Naive B cell (primary cell): ENCODE measurements around the gene METAP2. TPM values are rescaled to one million over a fixed set of nuclear protein-coding genes. Genes with fewer than 3 reads are reported as not detected.

Experiments used
- ATAC-seq, 2 donors: fragments of 150-1000 bp; cut with Tn5 transposase; 2 replicates each; pipeline ENCODE4 v1.10.0; 2021; ENCODE audit warnings: low read depth in 2 of 2, mild to moderate bottlenecking in 2 of 2, moderate library complexity in 2 of 2
- DNase-seq: peaks from one replicate; pipeline ENCODE4 v3.0.0; 2022
- H3K27ac Mint-ChIP-seq, 6 donors: one replicate each; pipeline ENCODE4 v1.8.0; 2020 to 2022; ENCODE audit warnings: mild to moderate bottlenecking in 6 of 6, mixed read lengths in 6 of 6, moderate library complexity in 5 of 6, inconsistent platforms in 2 of 6
- H3K27me3 Mint-ChIP-seq, 3 donors: one replicate each; pipeline ENCODE4 v1.8.0; 2021 to 2022; ENCODE audit warnings: mixed read lengths in 3 of 3, mild to moderate bottlenecking in 1 of 3
- H3K36me3 Mint-ChIP-seq, 2 donors: one replicate each; pipeline ENCODE4 v1.8.0; 2020 to 2022; ENCODE audit warnings: mixed read lengths in 2 of 2, inconsistent platforms in 1 of 2, mild to moderate bottlenecking in 1 of 2
- H3K4me1 Mint-ChIP-seq, 3 donors: one replicate each; pipeline ENCODE4 v1.8.0; 2020 to 2022; ENCODE audit warnings: mixed read lengths in 3 of 3, inconsistent platforms in 1 of 3, mild to moderate bottlenecking in 1 of 3, moderate library complexity in 1 of 3
- H3K4me3 Mint-ChIP-seq, 8 donors: one replicate each; pipeline ENCODE4 v1.8.0; 2020 to 2022; ENCODE audit warnings: mild to moderate bottlenecking in 8 of 8, mixed read lengths in 8 of 8, moderate library complexity in 8 of 8, inconsistent platforms in 2 of 8
- H3K9me3 Mint-ChIP-seq, 7 donors: one replicate each; pipeline ENCODE4 v1.8.0; 2020 to 2022; ENCODE audit warnings: mixed read lengths in 7 of 7, mild to moderate bottlenecking in 5 of 7, inconsistent platforms in 2 of 7, moderate library complexity in 1 of 7
- polyA plus RNA-seq, 6 donors: library from polyadenylated mRNA; unstranded; fragments of 300-500 nt; fragmentation: Illumina TruSeq; gene quantifications; one replicate each; pipeline ENCODE4 v1.2.3, GENCODE V29; 2021; ENCODE audit warnings: low read depth in 6 of 6

METAP2 gene
- polyA plus RNA-seq, 6 donors from 2014 or later = 32.4 to 51.9 (median 36.8) TPM

DNA sequence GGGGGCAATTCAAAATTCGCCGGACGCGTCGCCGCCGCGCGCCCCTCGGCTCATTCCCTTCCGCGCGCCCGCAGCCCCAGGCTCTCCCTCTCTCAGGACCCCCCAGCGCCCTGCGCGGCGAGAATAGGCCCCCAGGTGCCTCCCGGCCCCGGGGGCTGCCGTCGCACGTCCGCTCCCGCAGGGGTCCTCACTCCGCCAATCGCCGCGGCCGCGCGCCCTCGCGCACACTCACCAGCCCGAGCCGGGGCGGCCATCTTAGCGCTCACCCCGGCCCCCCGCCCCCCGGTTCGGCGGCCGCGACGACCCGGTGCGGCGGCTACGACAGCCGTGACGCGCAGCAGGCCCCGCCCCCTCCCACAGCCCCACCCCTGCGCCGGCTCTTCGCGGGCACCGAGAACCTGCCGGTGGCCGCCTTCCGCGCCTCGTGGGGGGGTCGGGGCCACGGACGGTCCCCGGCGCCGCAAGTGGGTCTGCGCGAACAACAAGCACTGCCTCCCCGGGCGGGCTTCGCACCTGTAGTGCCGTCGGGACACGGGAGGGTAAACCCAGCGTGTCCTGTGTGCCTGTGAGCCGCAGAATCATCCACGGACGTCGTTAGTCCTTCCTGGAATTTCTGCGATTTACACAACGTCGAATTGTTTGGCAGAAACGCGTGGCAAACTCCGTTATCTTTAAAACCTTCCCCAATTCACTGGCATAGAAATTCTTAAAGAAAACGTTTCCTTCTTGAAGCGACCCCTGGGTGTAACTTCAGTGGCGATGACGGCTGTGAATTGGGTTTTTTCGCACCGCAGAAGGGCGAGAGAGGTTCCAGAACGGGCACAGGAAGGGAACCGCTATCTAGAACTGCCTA, 74.8 kb downstream of the METAP2 start:
- H3K27me3 Mint-ChIP-seq = peaks cover 0 to 7% (median 0%) of the 10 kb centered on the region in 3 donors
- DNase-seq (peak; percentile 71), ATAC-seq (peak; percentile 82 to 86)
- peaks cover 16 to 35% (median 20%) of the 10 kb centered on the region in 3 donors for H3K4me1 Mint-ChIP-seq
- peak overlapping the region; percentile 87 to 95 (median 93) for H3K4me3 Mint-ChIP-seq
- H3K36me3 Mint-ChIP-seq = no peaks in the 10 kb centered on the region
- peaks cover 0 to 6% (median 0%) of the 10 kb centered on the region in 7 donors for H3K9me3 Mint-ChIP-seq
- peak overlapping the region; percentile 54 to 95 (median 88) for H3K27ac Mint-ChIP-seq

DNA sequence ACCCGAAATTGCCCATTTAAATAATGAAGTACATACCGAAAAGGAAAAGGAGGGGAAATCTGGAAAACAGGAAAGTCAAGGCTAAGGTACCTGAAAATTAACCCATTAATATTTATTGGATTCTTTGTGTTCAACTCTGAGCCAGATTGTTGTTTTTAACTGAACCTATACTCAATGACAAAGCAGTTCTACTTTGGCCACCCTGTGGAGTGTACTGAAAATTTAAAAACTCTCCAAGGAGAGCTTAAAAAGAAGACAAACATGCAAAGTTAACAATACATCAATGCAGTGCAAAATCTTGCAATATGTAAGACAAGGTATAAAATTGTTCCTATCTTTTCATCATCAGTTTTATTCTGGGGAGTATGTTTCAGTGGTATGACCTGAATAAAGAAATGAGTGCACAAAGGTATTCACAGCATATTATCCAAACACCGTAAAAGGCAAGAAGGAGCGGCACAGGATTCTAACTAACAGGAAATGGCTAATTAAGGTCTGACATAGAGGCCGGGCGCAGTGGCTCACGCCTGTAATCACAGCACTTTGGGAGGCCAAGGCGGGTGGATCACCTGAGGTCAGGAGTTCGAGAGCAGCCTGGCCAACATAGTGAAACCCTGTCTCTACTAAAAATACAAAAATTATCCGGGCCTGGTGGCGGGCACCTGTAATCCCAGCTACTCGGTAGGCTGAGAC, 75.6 kb downstream of the METAP2 start:
- H3K9me3 Mint-ChIP-seq = peaks cover 0 to 6% (median 0%) of the 10 kb centered on the region in 7 donors

DNA sequence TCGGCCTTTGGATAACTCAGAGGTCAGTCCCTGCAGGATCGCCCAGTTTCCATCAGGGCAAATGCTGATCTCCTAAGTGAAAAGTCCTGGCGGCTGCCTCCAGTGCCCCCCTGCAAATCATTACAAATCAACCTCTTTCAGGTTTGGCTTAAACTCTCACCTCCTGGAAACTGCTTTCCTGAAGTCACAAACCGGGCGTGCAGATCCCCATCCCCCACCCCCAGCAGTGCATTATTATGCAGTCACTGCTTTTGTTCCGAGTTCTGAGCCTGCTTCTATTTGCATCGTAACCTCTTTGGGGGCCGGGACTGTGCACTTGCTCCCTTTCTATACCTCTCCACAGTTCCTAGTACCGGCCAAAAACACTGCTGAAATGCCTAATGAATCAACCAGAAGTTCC, 77.4 kb downstream of the METAP2 start, which contains the start of gene USP44:
Gene USP44 (minus strand): TSS at position 172 of the 400 bp plus-strand sequence. CDS start 17,220 bp downstream, outside the sequence.
- H3K27me3 Mint-ChIP-seq = peaks cover 0 to 7% (median 2%) of the 10 kb centered on the region in 3 donors
- peaks cover 0 to 6% (median 0%) of the 10 kb centered on the region in 7 donors for H3K9me3 Mint-ChIP-seq
- no peaks in the 10 kb centered on the region for H3K36me3 Mint-ChIP-seq
- H3K4me3 Mint-ChIP-seq = peak within 1 kb of the TSS in 4 of 8 donors; percentile 18 to 72 (median 40)
- peaks cover 15 to 35% (median 16%) of the 10 kb centered on the region in 3 donors for H3K4me1 Mint-ChIP-seq
- no peak for DNase-seq
- no peak for ATAC-seq
- H3K27ac Mint-ChIP-seq = peak within 1 kb of the TSS in 4 of 6 donors; percentile 30 to 47 (median 36)

More for the DNA sequence above, 75.6 kb downstream of the METAP2 start:
- Mint-ChIP-seq H3K36me3 (no peaks in the 10 kb centered on the region), H3K27me3 (peaks cover 0 to 7% (median 0%) of the 10 kb centered on the region in 3 donors), H3K4me3 (peak overlapping the region; percentile 83 to 95 (median 92)), H3K4me1 (peaks cover 16 to 35% (median 20%) of the 10 kb centered on the region in 3 donors), H3K27ac (peak overlapping the region; percentile 54 to 93 (median 87))
- no peak for ATAC-seq
- DNase-seq = no peak

DNA sequence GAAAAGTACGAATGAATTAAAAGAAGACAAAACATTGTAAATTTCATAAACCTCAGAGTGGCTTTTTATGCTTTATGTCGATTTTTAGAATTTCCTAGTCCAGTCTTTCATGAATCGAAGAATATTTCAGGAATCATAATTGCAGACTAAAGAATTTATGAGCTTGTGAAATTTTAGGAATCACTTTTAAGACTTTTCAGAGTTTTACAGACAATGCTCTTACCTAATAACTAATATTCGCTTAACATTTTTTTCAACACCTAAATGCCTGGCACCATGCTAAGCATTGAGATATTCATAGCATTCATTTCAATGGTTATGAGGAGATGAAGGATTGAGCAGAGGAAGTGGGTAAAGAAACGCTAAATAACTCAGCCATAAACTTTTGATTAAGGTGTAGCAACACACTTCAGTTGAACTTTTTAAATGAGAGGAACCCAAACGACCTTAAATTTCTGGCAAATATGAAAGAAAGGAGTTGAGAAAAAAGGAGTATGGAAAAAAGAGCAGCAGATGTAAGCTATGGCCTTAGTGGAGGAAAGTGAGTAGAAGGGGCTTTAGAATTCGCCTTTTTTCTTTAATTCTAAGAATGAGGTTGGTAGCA, 78.1 kb downstream of the METAP2 start:
- Mint-ChIP-seq H3K27ac (peak overlapping the region in 2 of 6 donors; percentile 30 to 34), H3K9me3 (peaks cover 0 to 6% (median 0%) of the 10 kb centered on the region in 7 donors), H3K4me1 (peaks cover 14 to 29% (median 15%) of the 10 kb centered on the region in 3 donors), H3K4me3 (peak overlapping the region in 1 of 8 donors; percentile 44), H3K27me3 (peaks cover 0 to 7% (median 4%) of the 10 kb centered on the region in 3 donors), H3K36me3 (no peaks in the 10 kb centered on the region)
- DNase-seq = no peak
- ATAC-seq = no peak

DNA sequence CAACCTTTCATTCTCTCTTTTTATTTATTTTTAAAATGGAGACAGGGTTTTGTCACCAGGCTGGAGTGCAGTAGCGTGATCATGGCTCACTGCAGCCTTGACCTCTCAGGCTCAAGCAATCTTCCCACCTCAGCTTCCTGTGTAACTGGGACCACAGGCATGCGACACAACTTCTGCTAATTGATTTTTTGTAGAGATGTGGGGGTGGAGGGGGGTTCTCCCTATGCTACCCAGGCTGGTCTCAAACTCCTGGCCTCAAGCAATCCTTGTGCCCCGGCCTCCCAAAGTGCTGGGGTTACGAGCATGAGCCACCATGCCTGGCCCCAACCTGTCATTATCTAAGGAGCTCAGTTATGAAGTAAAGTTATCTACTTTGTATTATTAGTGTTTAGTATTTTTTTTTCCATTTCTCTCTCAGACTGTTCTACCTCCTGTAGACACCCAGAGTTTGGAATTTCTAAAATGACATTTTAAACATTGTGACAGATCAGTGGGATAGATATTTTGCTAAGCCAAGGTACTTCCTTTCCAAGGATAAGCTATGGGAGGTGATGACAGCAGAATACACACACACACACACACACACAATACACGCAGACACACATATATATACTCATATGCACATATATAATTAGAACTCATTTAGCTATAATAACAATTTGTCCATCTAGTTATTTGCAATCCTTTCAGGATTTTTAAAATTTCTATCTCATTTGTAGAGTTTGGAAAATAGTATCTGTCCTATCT, 79.4 kb downstream of the METAP2 start:
- H3K36me3 Mint-ChIP-seq = no peaks in the 10 kb centered on the region
- DNase-seq = no peak
- H3K4me3 Mint-ChIP-seq = peak overlapping the region in 1 of 8 donors; percentile 70
- no peak overlapping the region for H3K27ac Mint-ChIP-seq
- ATAC-seq = no peak
- peaks cover 5 to 23% (median 8%) of the 10 kb centered on the region in 3 donors for H3K4me1 Mint-ChIP-seq
- peaks cover 0 to 6% (median 0%) of the 10 kb centered on the region in 7 donors for H3K9me3 Mint-ChIP-seq
- peaks cover 0 to 4% (median 2%) of the 10 kb centered on the region in 3 donors for H3K27me3 Mint-ChIP-seq

DNA sequence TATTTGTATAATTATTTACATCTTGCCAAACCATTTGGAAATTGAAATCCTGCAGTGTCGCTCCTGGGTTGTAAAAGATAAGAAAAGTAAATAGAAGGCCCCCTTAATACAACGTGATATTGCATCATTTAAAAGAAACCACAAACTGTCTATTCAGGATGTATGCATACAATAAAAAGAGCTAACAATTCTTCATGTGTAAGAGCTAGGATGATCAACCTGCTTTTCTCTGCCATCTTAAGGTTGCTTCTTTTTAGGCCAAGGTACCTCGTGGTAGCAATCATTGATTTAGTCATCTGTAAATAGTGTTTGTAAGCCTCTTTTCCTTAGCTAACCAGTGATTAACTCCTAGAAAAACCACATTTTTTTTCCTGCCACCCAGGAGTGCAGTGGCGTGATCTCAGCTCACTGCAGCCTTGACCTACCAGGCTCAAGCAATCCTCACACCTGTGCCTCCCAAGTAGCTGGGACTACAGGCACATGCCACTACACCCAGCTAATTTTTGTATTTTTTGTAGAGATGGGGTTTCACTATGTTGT, 80.7 kb downstream of the METAP2 start:
- no peak for ATAC-seq

DNA sequence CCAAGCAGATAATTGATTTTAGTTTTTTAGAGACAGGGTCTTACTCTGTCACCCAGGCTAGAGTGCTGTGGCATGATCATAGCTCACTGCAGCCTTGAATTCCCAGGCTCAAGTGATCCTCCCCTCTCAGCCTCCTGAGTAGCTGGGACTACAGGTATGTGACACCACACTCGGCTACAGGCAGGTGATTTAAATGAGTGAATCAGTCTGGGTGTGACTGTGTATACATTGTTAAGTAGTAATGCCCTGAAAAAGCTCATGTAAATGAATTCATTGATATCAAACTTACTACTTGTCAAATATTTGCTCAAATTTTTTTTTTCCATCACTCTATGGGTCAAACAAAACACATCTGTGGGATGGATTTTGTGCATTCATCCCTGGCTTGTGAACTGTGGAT, 83.7 kb downstream of the METAP2 start:
- peaks cover 0 to 10% of the 10 kb centered on the region in 2 donors for H3K36me3 Mint-ChIP-seq
- no peak overlapping the region for H3K4me3 Mint-ChIP-seq
- ATAC-seq = no peak
- H3K27ac Mint-ChIP-seq = no peak overlapping the region
- H3K4me1 Mint-ChIP-seq = peaks cover 0 to 4% (median 0%) of the 10 kb centered on the region in 3 donors
- peaks cover 10 to 23% (median 20%) of the 10 kb centered on the region in 3 donors for H3K27me3 Mint-ChIP-seq
- no peak for DNase-seq
- no peaks in the 10 kb centered on the region for H3K9me3 Mint-ChIP-seq

More for the DNA sequence above, 80.7 kb downstream of the METAP2 start:
- H3K4me1 Mint-ChIP-seq = peaks cover 0 to 15% (median 8%) of the 10 kb centered on the region in 3 donors
- H3K36me3 Mint-ChIP-seq = peaks cover 0 to 4% of the 10 kb centered on the region in 2 donors
- H3K4me3 Mint-ChIP-seq = no peak overlapping the region
- DNase-seq = no peak
- peaks cover 6 to 9% (median 6%) of the 10 kb centered on the region in 3 donors for H3K27me3 Mint-ChIP-seq
- H3K9me3 Mint-ChIP-seq = peaks cover 0 to 1% (median 0%) of the 10 kb centered on the region in 7 donors
- H3K27ac Mint-ChIP-seq = peak overlapping the region in 1 of 6 donors; percentile 32

Other genes starting within 250 kb of the METAP2 start
- 10 to 100 TPM in 2 of 6 donors, 1 to 10 TPM in 4; 5.4 to 13.8 (median 8.5) TPM for gene USP44, start 77.3 kb downstream of the METAP2 start, polyA plus RNA-seq